Ovary (tissue), 9 donors: ENCODE results near the gene REEP5. TPM values are rescaled to one million over a fixed set of nuclear protein-coding genes. Genes with fewer than 3 reads are reported as not detected.
"Not testable (repeated sequence)": the region's sequence is repeated elsewhere in the genome, so short reads cannot be mapped to it uniquely, and the experiment has no call there.

Experiments used
- DNase-seq, 5 donors: peaks; one replicate each; pipeline ENCODE4 v3.0.0-alpha.2; 2019 to 2020
- H3K27ac ChIP-seq, 2 donors: fragments of 200-600 bp; one replicate each; pipeline versions ENCODE4 v1.5.1 to v1.8.0; 2019 to 2022
- H3K27me3 ChIP-seq: fragments of 200-600 bp; one replicate; pipeline ENCODE4 v1.8.0; 2022
- H3K36me3 ChIP-seq: fragments of 200-600 bp; sonication (generic); one replicate; pipeline ENCODE4 v1.5.1; 2019
- H3K4me1 ChIP-seq: one replicate; pipeline ENCODE4 v1.8.1; 2013; ENCODE audit warnings: mild to moderate bottlenecking, moderate library complexity; ENCODE audit not compliant: insufficient read depth
- H3K4me3 ChIP-seq: fragments of 200-600 bp; sonication (generic); one replicate; pipeline ENCODE4 v1.5.1; 2017
- H3K9me3 ChIP-seq, 2 donors: fragments of 200-600 bp in 1 of 2; sonication (generic) in 1 of 2; one replicate each; pipeline versions ENCODE4 v1.5.1 to v1.8.1; 2013 to 2019; ENCODE audit warnings: mild to moderate bottlenecking in 1 of 2, moderate library complexity in 1 of 2
- EP300 ChIP-seq: sonication (generic); formaldehyde crosslinking; IDR thresholded peaks from one replicate; pipeline ENCODE4 v1.6.1; 2017; ENCODE audit warnings: antibody characterized with exemption
- POLR2A ChIP-seq: fragments of 450-650 bp; IDR thresholded peaks from one replicate; pipeline ENCODE4 v1.6.1; 2017; ENCODE audit warnings: antibody characterized with exemption, mild to moderate bottlenecking, moderate library complexity
- WGBS, 3 donors: extraction: QIAGEN DNeasy Blood & Tissue Kit in 1 of 3; methylation state at CpG; one replicate each; pipeline versions ENCODE4 v1.1.5 to v1.1.7; 2013 to 2017; 5-methylcytosine and 5-hydroxymethylcytosine counted together
- intact Hi-C, 4 donors: fragments of 100-400 bp; cut with DNase I; formaldehyde crosslinking; loops; one replicate each; pipeline versions ENCODE4 v1.11.0 to v1.15.1; 2022 to 2023
- polyA plus RNA-seq, 2 donors: library from polyadenylated mRNA; stranded (reverse); fragments of 200-250 nt in 1 of 2; fragments of 350-450 nt in 1 of 2; fragmentation: Illumina TruSeq in 1 of 2; extraction: RNeasy Lipid Tissue Mini Kit (QIAGEN cat#74804) in 1 of 2; gene quantifications; one replicate each; pipeline ENCODE4 v1.2.3, GENCODE V29; 2013 to 2014
- total RNA-seq, 7 donors: library from RNA; depleted of rRNA in 2 of 7; stranded (reverse); fragments of >200 nt in 2 of 7; fragmentation: NEBNext Ultra II Directional in 3 of 7; extraction: Animal tissue kit (Norgen Biotek cat#: 25700) in 3 of 7; gene quantifications; one replicate each; pipeline versions ENCODE4 v1.1.0 to v1.2.4, GENCODE V29; 2016 to 2023
- TF ChIP-seq, protein P1 (sequence below), 3 donors: fragments of 450-650 bp in 2 of 3; fragments of 200-600 bp in 1 of 3; IDR thresholded peaks; one replicate each; pipeline versions ENCODE4 v1.5.1 to v1.8.0; 2016 to 2022; ENCODE audit warnings: antibody characterized with exemption in 3 of 3, mild to moderate bottlenecking in 1 of 3
- donor health status: DM: no; HTN: no; CAD: no; lungs with moderate emphysema.
- donor health status: DM: no; HTN: no; CAD: no.
- donor health status: Bipolar disorder and iron deficiency.
- donor health status: DM: yes; HTN: yes; CAD: no.
- donor health status: DM: no; HTN: no; CAD: no.
- donor health status: DM: yes; HTN: yes; CAD: no.

REEP5 gene
- total and polyA plus RNA-seq, 9 donors = 50.2 to 90.4 (median 67.6) TPM

DNA sequence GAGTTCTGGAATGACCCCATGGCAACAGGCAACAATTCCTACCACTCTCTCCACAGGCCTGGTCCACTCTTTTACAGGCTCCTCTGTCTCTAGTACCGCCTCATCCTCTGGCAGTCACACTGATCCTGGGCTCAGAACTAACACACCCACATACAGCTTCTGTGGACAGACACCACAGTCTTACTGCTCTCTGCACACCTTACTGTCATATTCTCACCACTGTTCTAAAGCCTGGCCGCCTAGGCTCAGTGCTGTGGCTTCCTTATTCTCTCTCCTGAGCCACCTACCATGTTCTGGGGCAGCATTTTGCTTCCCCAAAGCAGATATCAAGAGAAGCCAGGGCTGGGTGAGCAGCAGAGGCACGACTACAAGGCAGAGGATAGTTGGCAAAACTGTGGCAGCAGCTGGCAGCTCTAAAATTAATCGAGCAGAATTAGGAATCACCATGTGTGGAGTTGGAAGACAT is 14.8 kb downstream of the REEP5 start:
- no peak for DNase-seq
- H3K4me1 ChIP-seq = no peaks in the 10 kb centered on the region
- H3K27me3 ChIP-seq = no peaks in the 10 kb centered on the region
- H3K4me3 ChIP-seq = no peak overlapping the region
- H3K27ac ChIP-seq = no peak overlapping the region
- 69 to 82% (median 77%) methylated on average over 4 of the region's 4 CpGs for WGBS, 3 donors
- H3K36me3 ChIP-seq = no peaks in the 10 kb centered on the region
- H3K9me3 ChIP-seq = no peaks in the 10 kb centered on the region
- TF ChIP-seq, protein P1, sequence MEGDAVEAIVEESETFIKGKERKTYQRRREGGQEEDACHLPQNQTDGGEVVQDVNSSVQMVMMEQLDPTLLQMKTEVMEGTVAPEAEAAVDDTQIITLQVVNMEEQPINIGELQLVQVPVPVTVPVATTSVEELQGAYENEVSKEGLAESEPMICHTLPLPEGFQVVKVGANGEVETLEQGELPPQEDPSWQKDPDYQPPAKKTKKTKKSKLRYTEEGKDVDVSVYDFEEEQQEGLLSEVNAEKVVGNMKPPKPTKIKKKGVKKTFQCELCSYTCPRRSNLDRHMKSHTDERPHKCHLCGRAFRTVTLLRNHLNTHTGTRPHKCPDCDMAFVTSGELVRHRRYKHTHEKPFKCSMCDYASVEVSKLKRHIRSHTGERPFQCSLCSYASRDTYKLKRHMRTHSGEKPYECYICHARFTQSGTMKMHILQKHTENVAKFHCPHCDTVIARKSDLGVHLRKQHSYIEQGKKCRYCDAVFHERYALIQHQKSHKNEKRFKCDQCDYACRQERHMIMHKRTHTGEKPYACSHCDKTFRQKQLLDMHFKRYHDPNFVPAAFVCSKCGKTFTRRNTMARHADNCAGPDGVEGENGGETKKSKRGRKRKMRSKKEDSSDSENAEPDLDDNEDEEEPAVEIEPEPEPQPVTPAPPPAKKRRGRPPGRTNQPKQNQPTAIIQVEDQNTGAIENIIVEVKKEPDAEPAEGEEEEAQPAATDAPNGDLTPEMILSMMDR (IDR thresholded peaks at IDR 0.05) = no peak
- no peak for TF ChIP-seq POLR2A
- no peak for TF ChIP-seq EP300
- intact Hi-C loops = no loop called here

DNA sequence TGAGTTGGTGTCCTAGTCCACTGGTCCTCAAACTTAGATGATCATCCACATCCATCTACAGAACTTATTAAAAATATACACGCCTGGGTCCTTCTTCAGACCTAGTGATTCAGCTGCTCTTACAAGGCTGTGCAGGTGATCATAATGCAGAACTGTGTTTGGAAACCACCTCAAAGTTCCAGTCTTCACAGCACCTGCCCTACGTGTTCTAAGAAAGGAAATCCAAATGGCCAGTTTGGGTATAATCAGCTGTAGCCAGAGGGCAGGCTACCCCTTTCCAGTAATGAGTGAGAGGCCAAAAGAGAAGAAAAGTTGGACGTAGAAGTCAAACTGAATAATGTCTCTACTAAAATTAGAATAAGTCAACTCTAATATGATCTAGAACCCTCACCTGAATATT is 15.4 kb downstream of the REEP5 start:
- intact Hi-C loops = no loop called here
- 94 to 96% (median 95%) methylated on average over 3 of the region's 3 CpGs for WGBS, 3 donors
- TF ChIP-seq, protein P1 (IDR thresholded peaks at IDR 0.05) = no peak
- TF ChIP-seq EP300 (no peak), POLR2A (no peak)
- no peak overlapping the region for H3K4me3 ChIP-seq
- no peaks in the 10 kb centered on the region for H3K4me1 ChIP-seq
- no peaks in the 10 kb centered on the region for H3K36me3 ChIP-seq
- no peaks in the 10 kb centered on the region for H3K27me3 ChIP-seq
- DNase-seq = no peak
- H3K27ac ChIP-seq = no peak overlapping the region
- H3K9me3 ChIP-seq = no peaks in the 10 kb centered on the region

DNA sequence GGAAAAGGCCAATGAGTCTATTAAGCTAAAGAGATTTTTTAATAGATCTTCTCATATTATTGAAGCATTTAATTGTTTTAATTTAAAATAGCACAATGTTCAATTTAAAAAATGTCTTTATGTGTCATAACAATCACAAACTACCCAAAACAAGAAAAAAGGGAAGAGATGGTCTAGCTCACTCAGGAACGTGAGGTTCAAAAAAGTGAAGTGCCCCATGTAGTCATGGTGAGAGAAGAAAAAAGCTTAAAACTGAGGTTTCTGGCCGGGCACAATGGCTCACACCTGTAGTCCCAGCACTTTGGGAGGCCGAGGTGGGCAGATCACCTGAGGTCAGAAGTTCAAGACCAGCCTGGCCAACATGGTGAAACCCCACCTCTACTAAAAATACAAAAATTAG is 17.0 kb downstream of the REEP5 start:
- H3K27ac ChIP-seq, H3K9me3 ChIP-seq, H3K4me1 ChIP-seq, intact Hi-C loops, H3K27me3 ChIP-seq, DNase-seq, H3K4me3 ChIP-seq, H3K36me3 ChIP-seq: not testable (repeated sequence)
- WGBS, 3 donors = 91 to 93% (median 91%) methylated on average over 3 of the region's 3 CpGs

DNA sequence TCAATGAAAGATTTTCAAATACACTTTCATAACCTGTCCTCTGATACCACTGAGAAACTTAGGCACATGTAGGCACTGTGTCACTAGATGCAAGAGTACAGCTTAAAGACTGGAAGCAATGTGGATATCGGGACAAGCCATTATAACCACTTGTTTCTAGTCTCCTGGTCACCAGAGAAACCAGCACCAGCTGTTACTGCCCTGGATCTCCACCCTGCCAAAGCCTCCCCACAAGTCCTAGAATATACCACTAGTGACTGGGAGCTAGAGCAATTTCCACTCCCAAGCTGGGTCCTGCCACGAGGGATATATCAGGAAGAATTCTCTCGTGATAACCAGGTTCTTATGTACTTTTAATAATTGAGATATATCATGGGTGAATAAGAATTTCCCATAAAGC is 19.5 kb downstream of the REEP5 start:
- H3K36me3 ChIP-seq = no peaks in the 10 kb centered on the region
- 88 to 94% (median 89%) methylated on average over 3 of the region's 3 CpGs for WGBS, 3 donors

DNA sequence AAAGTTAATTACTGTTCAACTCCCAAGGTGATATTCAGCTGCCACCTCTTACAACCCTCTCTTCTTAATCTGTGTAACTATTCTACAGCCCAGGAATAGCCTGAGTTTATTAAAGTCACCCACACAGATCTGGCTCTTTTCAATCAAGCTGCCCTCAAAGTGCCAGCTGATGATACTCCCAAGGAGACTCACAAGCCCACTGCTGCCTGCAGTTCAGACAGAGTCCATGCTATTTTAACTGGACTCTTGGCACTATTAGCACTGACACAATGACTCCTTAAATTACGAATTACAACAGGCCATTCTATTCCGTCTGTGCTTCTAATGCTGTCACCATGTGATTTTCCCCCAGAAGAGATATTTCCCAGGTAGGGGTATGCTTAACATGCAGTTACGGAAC is 26.3 kb downstream of the REEP5 start:
- no peak for DNase-seq
- intact Hi-C loops = no loop called here
- 89 to 91% (median 90%) methylated on average over 3 of the region's 3 CpGs for WGBS, 3 donors
- Histone ChIP-seq H3K4me3 (no peak overlapping the region), H3K27ac (no peak overlapping the region), H3K4me1 (no peaks in the 10 kb centered on the region), H3K9me3 (no peaks in the 10 kb centered on the region), H3K27me3 (no peaks in the 10 kb centered on the region), H3K36me3 (no peaks in the 10 kb centered on the region)
- TF ChIP-seq, protein P1 (IDR thresholded peaks at IDR 0.05) = no peak
- TF ChIP-seq POLR2A (no peak), EP300 (no peak)

More for the DNA sequence above, 19.5 kb downstream of the REEP5 start:
- no peaks in the 10 kb centered on the region for H3K27me3 ChIP-seq
- TF ChIP-seq POLR2A (no peak), EP300 (no peak)
- TF ChIP-seq, protein P1 (IDR thresholded peaks at IDR 0.05) = no peak
- no peak for DNase-seq
- no peak overlapping the region for H3K4me3 ChIP-seq
- H3K9me3 ChIP-seq = no peaks in the 10 kb centered on the region
- no peak overlapping the region for H3K27ac ChIP-seq
- intact Hi-C loops = no loop called here
- no peaks in the 10 kb centered on the region for H3K4me1 ChIP-seq
